OCI-M2 (cell line): ENCODE data around the gene ADAMTS12.

ENCODE experiments used
- DNase-seq: peaks from one replicate; lab custom pipeline; 2025; ENCODE audit not compliant: unreplicated experiment; lab: John Stamatoyannopoulos, UW

The ADAMTS12 gene

DNA sequence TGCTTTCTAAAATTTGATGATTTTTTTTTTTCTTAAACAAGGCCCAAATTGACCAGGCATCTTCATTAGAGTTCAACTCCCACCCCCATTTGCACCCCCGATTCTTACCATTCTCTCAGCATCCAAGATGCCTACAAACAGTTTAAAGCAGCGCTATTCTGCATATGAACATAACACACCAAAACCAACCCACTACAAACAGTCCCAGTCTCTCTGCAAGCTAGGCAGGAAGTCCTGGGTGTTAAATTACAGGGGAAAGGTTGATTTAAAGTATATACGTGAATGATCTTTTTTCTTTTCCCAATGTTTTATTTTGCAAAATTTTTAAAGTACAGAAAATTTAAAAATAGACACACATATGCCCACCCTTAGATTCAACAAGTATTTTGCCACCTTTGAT lies 127.0 kb downstream of the ADAMTS12 start:
- DNase-seq = no peak

DNA sequence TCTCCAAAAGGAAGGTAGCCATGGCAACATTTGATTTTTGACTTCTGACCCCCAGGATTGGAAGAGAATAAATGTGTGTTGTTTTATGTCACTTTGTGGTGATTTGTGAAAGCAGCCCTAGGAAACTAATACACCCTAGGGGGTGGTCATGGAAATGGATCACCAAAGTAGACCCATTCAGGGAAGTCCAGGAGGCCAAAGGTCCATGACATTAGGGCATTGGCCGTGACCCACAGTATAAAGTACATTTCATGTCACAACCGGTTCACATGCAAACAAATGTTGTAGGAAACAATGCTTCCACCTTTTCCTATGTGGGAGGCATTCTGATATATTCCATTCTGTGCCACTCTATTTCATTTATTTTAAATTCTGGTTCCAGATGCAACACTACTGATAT lies 128.4 kb downstream of the ADAMTS12 start:
- DNase-seq = no peak

DNA sequence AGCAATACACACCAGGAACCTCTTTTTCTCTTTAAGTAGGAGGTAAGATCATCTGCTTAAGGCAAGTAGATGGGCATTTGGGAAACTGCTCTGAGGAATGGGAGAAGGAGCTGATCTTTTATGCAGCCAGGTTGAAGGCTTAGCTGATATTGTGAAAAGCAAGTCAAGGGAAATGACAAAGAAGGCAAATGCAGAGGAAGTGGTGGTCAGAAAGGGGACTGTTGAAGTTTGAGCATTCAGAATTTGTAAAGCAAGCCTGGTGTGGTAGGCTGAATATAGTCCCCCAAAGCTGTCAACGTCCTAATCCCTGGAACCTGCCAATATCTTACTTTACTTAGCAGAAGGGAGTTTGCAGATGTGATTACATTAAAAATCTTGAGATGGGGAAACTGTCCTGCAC lies 128.9 kb downstream of the ADAMTS12 start:
- DNase-seq = no peak

DNA sequence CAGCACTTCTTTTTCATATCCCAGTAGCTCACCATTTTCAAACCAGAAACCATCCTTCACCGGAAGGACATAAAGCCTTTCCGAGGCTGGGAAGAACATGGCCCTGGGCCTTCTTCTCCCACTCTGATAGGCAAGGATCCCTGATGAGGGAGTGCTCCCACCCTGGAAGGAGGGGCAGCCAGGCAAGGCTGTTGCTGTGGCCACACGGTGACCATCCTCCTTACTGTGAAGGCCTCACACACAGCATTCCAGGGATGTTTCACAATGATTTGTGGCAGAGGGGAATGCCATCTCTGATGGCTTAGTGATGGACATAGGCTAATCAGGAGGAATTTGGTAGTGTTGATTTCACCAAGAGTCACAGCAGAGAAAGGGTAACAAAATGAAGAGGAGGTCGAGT lies 130.7 kb downstream of the ADAMTS12 start:
- DNase-seq = no peak

DNA sequence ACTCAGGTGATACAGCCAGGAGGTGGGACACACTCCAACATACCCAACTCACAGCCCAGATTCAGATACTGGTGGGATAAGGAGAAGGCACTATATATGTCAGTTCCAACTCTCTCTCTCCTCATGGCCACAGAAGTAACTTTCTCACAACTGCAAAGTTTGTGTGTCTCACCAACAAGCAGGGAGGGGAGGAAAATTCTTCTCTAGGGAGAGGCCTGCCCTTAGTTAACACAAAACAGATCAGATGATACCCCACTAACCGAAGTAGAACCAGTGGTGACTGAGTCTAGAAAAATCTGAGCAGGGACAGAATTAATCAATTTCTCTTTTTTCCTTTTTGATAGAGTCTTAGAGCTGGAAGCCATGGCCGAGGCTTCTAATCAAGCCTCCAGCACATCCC lies 133.1 kb downstream of the ADAMTS12 start:
- no peak for DNase-seq

DNA sequence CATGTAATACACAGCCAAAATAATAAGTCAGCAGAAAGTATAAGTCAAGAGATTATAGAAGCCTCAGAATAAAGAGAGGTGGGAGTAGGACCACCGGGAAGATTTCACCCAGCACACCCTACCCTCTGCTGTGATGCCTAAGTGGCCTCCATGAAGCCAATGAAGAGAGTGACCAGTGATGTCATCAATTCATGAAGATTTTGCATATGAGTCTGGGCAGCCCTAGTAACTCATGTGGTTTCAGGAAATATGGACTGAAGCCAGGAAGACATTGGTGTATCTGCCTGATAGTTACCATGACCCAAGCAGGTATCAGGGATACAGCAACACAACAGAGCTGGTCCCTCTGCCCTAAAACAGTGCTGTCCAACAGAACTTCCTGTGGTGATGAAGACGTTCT lies 135.3 kb downstream of the ADAMTS12 start:
- no peak for DNase-seq

DNA sequence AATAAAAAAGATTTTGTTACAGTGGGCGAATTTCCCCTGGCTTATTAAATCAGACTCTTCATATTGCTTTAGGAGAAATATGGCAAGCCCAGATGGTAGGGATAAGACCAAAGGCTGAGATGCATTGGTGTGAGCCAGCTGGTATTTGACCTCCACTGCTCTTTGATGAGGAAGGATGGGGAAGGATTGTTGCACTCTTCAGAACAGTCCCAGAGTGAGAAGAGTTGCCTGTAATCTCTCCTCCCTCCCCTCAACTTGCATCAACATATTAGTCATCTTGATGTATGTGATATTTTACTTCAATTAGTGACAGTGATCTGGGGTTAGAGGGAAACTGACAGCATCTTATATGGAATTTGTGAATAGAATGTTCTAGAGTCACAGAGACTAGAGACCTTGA lies 136.6 kb downstream of the ADAMTS12 start:
- DNase-seq = no peak

DNA sequence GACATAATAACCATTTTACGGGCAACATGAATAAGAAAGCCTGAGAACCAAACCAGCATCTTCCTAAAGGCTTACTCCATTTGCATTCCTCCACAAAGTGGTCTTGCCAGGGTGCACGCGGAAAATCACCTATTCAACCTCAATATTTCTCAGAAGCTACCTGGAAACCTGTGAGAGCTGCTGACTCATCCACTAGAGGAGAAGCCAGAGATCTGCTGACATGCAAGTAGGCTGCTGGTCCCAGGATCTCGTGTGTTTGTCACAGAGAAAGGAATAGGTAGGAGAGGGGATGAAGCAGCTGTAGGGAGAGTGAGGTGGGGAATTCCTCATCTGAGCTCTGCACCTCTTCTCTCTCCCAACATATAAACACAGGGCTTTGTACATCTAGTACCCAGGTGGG lies 138.1 kb downstream of the ADAMTS12 start:
- no peak for DNase-seq

DNA sequence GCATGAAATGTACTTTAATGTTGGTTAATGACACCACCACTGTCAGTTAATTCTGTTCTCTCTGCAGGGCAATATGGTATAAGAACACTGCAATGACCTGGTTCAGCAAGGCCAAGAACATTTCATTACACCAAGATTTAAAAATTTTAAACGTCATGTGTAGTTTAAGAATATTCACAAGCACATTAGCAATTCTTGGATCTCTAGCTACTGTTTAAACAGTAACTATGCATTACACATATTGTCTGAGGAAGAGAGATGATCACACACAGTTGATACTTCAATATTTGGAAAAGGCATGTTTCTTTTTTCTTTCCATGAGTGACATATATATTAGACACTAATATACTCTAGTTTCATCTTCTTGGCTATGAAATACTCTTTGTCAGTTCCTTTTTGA lies 143.0 kb downstream of the ADAMTS12 start:
- no peak for DNase-seq

DNA sequence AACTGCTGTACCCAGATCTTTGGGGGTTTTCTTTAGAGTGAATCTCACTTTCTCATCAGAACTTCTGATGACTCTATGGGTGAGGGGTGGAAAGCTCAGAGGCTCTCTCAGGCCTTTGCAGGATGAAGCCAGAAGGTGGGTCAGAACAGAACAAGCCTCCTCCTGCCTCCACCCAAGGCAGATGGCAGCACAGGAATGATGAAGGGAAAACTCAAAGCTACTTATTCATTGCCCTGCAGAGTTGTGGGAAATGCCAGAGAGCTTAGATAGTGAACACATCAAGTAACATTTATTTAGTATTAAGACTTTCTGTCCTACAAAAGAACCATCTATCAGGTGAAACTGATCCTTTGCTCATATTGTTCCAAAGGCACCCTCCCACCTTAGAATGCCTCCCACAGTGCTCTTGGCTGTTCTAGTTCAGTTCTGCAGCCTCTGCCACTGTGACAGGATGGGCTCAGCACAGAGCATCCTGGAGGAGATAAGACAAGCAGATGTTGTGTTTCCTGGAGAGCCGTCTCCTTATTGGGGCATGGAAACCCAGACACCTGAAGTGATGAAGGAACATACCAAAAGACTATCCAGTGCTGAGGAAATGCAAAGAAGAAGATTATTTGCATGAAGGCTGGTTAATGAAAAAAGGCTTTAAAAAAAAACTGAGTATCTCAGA lies 146.6 kb downstream of the ADAMTS12 start:
- no peak for DNase-seq

DNA sequence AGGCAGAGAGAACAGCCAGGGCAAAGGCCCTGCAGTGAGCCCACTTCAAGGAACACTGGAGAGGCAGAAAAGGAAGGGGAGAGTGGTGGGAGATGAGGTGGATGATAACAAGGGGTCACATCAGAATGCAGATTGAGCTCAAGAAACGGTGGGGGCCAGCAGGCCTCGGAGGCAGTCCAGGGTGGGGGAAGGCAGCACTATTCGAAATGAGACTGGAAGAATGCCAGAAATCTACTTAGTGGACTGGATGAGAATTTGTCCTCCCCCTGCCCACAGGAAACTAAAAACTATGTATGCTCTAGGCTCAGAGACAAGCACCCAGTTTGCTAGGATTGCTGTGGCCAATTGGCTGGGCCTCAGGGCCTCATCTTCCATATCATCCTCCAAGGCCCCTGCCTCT lies 148.7 kb downstream of the ADAMTS12 start:
- no peak for DNase-seq

DNA sequence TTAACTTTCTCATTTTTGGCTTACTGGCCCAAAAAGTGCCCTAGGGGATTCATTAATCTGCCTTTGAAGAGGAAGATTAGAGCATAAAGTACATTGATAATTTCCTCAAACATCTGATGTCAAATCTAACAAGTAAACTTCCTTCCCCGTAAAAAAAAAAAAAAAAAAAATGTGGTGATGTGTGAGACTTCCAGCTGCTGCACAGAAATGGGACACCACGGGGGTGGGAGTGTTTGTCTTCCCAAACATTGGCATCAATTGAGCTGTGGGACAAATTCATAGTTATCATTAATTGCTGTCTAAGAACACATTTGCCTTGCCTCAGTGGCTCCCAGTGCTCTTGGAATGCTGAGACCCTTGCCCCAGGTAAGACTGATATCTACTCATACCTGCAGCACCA lies 149.6 kb downstream of the ADAMTS12 start:
- no peak for DNase-seq

DNA sequence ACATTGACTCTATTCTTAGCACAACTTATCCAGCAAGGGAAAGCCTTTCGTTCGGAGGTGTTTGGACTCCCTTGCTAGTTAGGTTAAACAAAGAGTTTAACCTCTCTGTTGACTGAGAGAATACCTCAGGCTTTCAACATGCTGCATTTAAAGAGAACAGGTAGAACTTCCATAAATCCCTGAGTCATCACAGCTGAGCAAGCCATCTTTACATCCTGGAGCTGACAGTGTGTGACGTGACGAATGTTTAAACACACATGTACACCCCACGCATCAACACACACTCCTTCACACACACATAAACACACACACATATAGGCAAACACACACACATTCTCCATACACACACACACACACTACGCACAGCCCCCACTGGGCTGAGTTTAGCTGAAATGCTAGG lies 152.8 kb downstream of the ADAMTS12 start:
- DNase-seq = no peak

DNA sequence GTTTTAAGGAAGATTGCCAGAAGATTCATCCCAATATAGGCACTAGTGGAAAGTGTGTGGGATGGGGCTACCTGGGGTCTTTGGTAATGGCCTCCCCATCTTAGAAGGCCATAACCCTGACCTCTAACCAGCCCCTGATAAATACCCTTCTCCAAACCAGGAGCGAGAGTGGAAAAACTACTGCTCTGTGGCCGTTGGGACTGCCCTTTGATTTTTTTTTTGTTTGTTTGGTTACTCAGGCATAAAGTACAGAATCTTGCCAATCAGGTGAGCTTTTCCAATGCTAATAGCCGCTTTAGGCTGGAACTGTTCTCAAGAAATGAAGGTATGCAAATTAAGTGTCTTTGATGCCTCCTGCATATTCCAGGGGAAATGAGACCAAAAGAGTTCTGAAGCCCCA lies 153.7 kb downstream of the ADAMTS12 start:
- DNase-seq = no peak

DNA sequence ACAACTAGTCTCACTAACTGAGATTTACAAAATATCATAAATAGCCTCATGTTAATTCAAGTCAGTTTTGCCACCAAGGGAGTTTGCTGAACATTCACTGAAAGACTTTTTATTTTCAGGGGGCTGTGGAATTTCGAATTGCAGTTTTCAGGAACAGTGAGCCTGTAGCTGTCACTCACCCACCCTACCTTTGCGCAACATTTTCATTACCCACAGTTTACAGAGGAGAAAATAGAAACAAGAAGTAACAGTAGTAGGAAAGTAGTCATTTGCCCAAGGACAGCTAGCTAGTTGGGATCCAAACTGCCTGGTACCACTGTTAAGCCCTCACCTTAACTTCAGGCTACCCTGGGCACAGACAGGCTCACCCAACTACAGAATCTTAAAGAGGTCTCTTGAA lies 154.1 kb downstream of the ADAMTS12 start:
- no peak for DNase-seq

DNA sequence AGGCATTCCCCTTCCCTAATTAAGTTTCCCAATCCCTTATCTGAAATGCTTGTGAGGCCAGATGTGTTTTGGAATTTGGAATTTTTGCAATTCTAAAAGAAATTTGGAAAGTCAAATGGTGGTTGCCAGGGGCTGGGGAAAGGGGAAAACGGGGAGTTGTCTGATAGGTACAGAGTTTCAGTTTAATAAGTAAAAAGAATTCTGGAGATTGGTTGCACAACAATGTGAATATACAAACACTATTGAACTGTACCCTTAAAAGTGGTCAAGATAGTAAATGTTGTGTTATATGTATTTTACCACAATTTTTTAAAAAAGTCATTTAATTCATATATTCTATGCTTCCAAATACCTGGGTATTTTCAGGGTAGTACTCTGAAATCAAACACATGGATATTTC lies 154.5 kb downstream of the ADAMTS12 start:
- no peak for DNase-seq

DNA sequence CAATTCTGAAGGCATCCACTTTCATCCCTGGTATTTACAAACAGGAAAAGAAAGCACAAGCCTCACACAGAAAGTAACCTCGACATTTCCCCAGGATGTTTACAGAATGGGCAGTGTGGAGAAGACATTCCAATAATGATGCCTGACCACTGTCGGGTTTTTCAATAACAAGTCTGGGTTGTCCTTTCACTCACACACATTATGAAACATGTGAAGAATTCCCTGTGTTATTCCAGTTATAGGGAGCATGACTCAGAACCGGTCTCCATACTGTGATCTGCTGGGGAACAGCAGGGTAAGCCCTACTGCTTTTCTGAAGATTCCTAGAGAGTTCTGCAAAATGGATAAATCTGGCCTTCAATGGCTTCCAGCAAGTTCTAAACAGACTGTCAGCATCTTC lies 155.3 kb downstream of the ADAMTS12 start:
- no peak for DNase-seq

DNA sequence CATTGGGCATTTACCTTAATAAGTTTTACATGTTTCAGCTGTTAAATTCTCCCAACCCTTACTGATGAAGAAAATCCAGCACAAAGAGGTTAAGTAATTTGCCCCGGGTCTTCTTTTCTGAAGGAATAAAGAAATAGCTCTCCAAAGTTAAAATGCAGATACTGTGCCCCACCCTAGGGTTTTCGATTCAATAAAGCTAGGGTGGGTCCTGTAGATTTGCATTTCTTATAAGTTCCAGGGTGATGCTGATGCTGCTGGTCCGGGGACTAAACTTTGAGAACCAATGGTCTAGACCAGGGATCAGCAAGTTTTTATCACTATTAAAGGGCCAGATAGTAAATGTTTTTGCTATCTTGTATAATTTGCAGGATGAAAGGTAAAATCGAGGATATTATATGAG lies 156.7 kb downstream of the ADAMTS12 start:
- DNase-seq = no peak

DNA sequence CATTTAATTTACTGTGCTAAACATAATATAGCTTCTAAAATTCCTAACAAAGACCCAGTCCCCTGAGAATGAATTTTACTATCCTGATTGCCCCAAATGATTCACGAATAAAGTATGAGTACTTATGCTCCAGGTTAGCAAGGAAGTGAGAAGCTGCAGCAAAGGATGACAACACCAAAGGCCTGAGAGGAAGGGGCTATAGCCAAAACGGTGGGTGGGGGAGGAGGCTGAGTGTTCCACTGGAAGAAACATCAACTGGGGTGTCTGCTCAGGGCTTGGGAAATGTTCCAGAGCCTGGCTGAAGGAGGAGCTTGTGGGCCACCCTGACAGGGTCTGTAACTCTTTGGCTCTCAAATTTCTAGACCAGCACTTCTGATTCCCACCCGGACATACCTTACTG lies 157.3 kb downstream of the ADAMTS12 start:
- no peak for DNase-seq

DNA sequence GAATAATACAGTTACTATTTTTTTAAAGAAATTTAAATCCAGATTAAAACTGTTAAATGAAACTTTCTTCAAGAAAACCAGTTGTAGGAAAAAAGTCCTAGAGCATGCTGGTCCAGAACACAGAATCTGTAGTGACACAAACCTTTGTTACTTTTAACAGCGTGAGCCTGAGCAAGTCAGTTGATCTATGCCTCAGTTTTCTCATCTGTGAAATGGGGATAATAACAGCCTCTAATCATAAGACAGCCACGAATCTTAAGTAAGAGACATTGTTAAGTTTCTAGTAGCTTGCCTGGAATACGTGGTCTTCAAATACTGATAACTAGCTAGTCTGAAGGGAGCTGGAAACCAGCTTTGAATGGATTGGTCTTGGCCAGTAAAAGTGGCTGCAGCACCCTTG lies 158.6 kb downstream of the ADAMTS12 start:
- no peak for DNase-seq

DNA sequence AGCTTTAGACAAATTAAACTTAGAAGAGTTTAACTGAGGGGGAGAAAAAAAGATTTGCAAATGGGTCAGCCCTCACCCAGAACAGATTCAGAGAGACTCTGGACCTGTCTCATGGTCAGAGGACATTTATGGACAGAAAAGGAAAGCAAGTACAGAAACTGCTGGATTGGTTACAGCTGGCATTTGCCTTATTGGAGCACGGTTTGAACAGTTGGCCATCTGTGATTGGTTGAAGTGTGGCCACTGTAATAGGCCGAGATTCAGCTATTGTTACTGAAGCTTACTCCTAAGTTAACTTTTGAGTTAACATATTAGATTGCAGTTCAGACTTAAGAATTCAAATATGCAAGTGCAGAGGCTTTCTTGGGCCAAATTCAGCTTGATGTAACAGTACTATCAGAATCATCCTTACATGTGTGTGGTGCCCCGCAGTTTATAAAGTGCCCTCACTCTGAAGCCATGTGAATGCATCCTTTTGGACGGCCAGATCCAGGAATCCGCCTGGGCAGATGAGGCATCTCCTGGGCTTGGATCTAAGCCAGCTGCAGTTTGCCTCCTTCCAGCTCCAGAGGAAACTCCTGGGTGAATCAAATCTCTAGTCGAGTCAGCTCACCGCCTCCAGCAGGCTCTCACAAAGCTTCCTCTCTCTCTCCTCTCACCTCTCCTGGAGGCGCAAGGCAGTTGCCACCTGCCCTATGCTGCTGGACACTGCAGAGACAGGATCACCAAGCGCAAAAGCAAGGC lies 165.2 kb downstream of the ADAMTS12 start:
- no peak for DNase-seq

DNA sequence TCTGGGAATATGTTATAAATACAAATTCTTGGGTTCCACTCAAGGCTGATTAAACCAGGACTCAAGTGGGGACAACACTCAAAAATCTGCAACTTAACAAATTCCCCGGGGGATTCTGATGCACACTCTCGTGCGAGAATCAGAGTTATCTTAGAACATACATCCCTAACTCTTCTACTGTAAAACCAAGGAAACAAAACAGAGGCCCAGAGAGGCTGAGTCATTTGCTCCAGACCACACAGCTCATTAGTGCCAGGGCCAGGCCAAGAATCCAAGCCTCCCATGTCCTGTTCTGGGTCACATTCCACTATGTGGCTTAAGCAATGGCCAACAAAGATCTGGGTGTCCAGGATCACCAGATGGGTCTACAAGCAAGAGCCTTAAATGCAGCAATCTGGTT lies 166.0 kb downstream of the ADAMTS12 start:
- DNase-seq = no peak
